CD4-positive, CD25-positive, alpha-beta regulatory T cell (primary cell): ENCODE results near the gene TOPAZ1. TPM values are rescaled to one million over a fixed set of nuclear protein-coding genes. Genes with fewer than 3 reads are reported as not detected.

Experiments used
- ATAC-seq, 2 donors: fragments of 150-1000 bp; cut with Tn5 transposase; one replicate each; pipeline ENCODE4 v1.10.0; 2021; ENCODE audit warnings: low read depth in 2 of 2, moderate number of reproducible peaks in 2 of 2, moderate library complexity in 1 of 2
- DNase-seq, 3 donors: peaks; one replicate each; pipeline versions ENCODE4 v3.0.0 to v3.0.0-alpha.2; 2012 to 2022; ENCODE audit warnings: mixed read lengths in 1 of 3
- H3K27ac ChIP-seq: one replicate; pipeline ENCODE4 v1.7.0; 2013; ENCODE audit warnings: mild to moderate bottlenecking, low read length; ENCODE audit not compliant: insufficient read depth, poor library complexity, severe bottlenecking
- H3K27me3 ChIP-seq: one replicate; pipeline ENCODE4 v1.7.0; 2013; ENCODE audit warnings: low read length; ENCODE audit not compliant: control insufficient read depth, insufficient read depth
- H3K36me3 ChIP-seq: one replicate; pipeline ENCODE4 v1.7.0; 2013; ENCODE audit warnings: mild to moderate bottlenecking, low read length, moderate library complexity; ENCODE audit not compliant: control insufficient read depth, insufficient read depth
- H3K4me1 ChIP-seq: 2 replicates; pipeline ENCODE4 v1.7.0; 2013; ENCODE audit warnings: mild to moderate bottlenecking, low read length; ENCODE audit not compliant: insufficient read depth, control insufficient read depth, poor library complexity, severe bottlenecking
- H3K4me3 ChIP-seq: one replicate; pipeline ENCODE4 v1.7.0; 2013; ENCODE audit warnings: low read depth, mild to moderate bottlenecking, low read length, moderate library complexity
- H3K9me3 ChIP-seq, 2 experiments: 1 replicate in 1 of 2; 2 replicates in 1 of 2; pipeline ENCODE4 v1.7.0; 2013; ENCODE audit warnings: low read length in 2 of 2, mild to moderate bottlenecking in 1 of 2, moderate library complexity in 1 of 2; ENCODE audit not compliant: control insufficient read depth in 2 of 2
- H3K27ac Mint-ChIP-seq, 3 donors: one replicate each; pipeline ENCODE4 v1.8.0; 2020 to 2022; ENCODE audit warnings: mild to moderate bottlenecking in 3 of 3, mixed read lengths in 3 of 3, moderate library complexity in 2 of 3
- H3K27me3 Mint-ChIP-seq: one replicate; pipeline ENCODE4 v1.8.0; 2022; ENCODE audit warnings: mild to moderate bottlenecking, mixed read lengths
- H3K36me3 Mint-ChIP-seq: one replicate; pipeline ENCODE4 v1.8.0; 2020; ENCODE audit warnings: mixed read lengths
- H3K4me1 Mint-ChIP-seq, 4 donors: one replicate each; pipeline ENCODE4 v1.8.0; 2020 to 2022; ENCODE audit warnings: mixed read lengths in 4 of 4, mild to moderate bottlenecking in 1 of 4
- H3K4me3 Mint-ChIP-seq, 4 donors: one replicate each; pipeline ENCODE4 v1.8.0; 2020 to 2022; ENCODE audit warnings: mild to moderate bottlenecking in 4 of 4, mixed read lengths in 4 of 4, moderate library complexity in 3 of 4
- H3K9me3 Mint-ChIP-seq, 7 donors: one replicate each; pipeline ENCODE4 v1.8.0; 2020 to 2022; ENCODE audit warnings: mixed read lengths in 7 of 7, mild to moderate bottlenecking in 3 of 7, moderate library complexity in 2 of 7
- polyA plus RNA-seq, 4 donors: library from polyadenylated mRNA; unstranded; fragments of 300-500 nt; fragmentation: Illumina TruSeq; gene quantifications; one replicate each; pipeline ENCODE4 v1.2.3, GENCODE V29; 2021
- total RNA-seq: library from RNA; stranded (reverse); gene quantifications from one replicate; pipeline ENCODE4 v1.2.3, GENCODE V29; 2022

TOPAZ1 gene
- total and polyA plus RNA-seq, 5 donors from 2014 or later = not detected

GRCh38 chr3:44284949-44285348 lies 43.3 kb downstream of the TOPAZ1 start:
- no peaks in the 10 kb centered on the region for H3K4me1 ChIP-seq
- no peaks in the 10 kb centered on the region for H3K9me3 ChIP-seq
- H3K4me3 ChIP-seq = no peak overlapping the region
- Mint-ChIP-seq H3K4me1 (no peaks in the 10 kb centered on the region), H3K4me3 (no peak overlapping the region), H3K27me3 (peaks cover 19% of the 10 kb centered on the region), H3K27ac (no peak overlapping the region), H3K9me3 (no peaks in the 10 kb centered on the region), H3K36me3 (no peaks in the 10 kb centered on the region)
- H3K27me3 ChIP-seq = peaks cover 8% of the 10 kb centered on the region
- H3K36me3 ChIP-seq = no peaks in the 10 kb centered on the region
- H3K27ac ChIP-seq = no peak overlapping the region
- ATAC-seq = no peak
- DNase-seq = no peak

DNA sequence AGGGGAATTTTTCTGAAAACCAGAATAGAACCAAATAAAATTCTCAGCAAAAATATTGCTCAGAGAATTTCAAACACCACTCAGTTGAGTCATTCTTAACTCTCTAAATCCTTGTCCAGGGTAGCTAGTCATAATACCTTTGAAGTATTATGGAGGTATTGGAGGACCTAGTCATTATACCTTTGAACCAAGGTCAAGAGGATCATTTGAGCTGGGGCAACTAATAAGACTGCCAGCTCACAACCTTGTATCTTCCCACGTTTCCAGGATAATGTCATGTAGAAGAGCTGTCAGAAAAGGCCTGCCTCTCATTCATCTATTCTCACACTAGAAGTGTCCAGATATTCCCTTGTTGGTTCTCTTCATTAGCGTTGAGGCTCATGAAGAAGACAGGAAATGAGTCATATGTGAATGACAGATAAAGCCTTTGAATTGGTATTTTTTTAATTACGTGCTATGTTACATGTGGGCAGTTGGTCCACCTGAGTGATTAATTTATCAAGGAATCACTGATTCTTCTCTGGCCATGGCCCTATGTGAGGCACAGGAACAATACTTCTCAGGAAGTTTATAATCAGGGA lies 48.3 kb downstream of the TOPAZ1 start:
- no peak for ATAC-seq
- no peaks in the 10 kb centered on the region for H3K4me1 Mint-ChIP-seq

DNA sequence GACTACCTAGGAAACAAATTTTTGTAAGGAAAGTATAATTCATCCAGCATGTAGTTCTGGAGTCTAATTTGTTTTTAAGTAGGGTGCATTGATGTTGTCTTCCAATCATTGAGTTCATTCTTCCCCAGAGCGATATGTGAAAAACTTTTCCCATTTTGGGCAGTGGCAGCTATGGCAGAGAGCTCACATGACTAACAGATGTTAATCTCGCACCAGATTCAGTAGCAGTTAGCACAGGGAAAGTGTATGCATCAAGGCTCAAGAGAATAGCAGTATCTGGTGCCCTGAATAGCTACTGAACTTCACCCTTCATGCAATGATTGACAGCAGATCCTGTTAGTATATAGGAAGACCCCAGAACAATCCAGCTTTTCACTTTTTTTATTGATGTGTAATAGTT lies 50.6 kb downstream of the TOPAZ1 start:
- DNase-seq = no peak
- Mint-ChIP-seq H3K27ac (no peak overlapping the region), H3K9me3 (peaks cover 0 to 6% (median 0%) of the 10 kb centered on the region in 7 donors), H3K36me3 (no peaks in the 10 kb centered on the region), H3K4me3 (no peak overlapping the region), H3K27me3 (peaks cover 33% of the 10 kb centered on the region), H3K4me1 (no peaks in the 10 kb centered on the region)
- H3K4me3 ChIP-seq = no peak overlapping the region
- no peak overlapping the region for H3K27ac ChIP-seq
- no peaks in the 10 kb centered on the region for H3K4me1 ChIP-seq
- no peak for ATAC-seq
- no peaks in the 10 kb centered on the region for H3K9me3 ChIP-seq
- H3K27me3 ChIP-seq = peaks cover 2% of the 10 kb centered on the region
- no peaks in the 10 kb centered on the region for H3K36me3 ChIP-seq

More for the DNA sequence above, 48.3 kb downstream of the TOPAZ1 start:
- Mint-ChIP-seq H3K27me3 (peaks cover 26% of the 10 kb centered on the region), H3K4me3 (no peak overlapping the region), H3K9me3 (peaks cover 0 to 5% (median 0%) of the 10 kb centered on the region in 7 donors), H3K36me3 (no peaks in the 10 kb centered on the region), H3K27ac (no peak overlapping the region)
- peaks cover 5% of the 10 kb centered on the region for H3K27me3 ChIP-seq
- H3K4me3 ChIP-seq = no peak overlapping the region
- H3K9me3 ChIP-seq = no peaks in the 10 kb centered on the region
- no peaks in the 10 kb centered on the region for H3K36me3 ChIP-seq
- no peaks in the 10 kb centered on the region for H3K4me1 ChIP-seq
- H3K27ac ChIP-seq = no peak overlapping the region
- no peak for DNase-seq

DNA sequence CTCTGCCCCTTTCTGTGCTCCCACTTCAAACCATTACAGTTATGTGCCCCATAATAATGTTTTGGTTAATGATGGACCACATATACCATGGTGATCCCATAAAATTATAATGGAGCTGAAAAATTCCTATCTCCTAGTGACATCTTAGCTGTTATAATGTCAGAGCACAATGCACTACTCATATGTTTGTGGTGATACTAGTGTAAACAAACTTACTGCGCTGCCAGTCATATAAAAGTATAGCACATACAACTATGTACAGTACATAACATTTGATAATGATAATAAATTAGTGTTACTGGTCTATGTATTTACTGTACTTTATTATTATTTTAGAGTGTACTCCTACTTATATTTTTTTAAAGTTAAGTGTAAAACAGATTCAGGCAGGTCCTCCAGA lies 51.3 kb downstream of the TOPAZ1 start:
- Mint-ChIP-seq H3K4me1 (no peaks in the 10 kb centered on the region), H3K36me3 (no peaks in the 10 kb centered on the region), H3K9me3 (peaks cover 0 to 6% (median 0%) of the 10 kb centered on the region in 7 donors), H3K4me3 (no peak overlapping the region), H3K27ac (no peak overlapping the region), H3K27me3 (peaks cover 36% of the 10 kb centered on the region)
- no peak for ATAC-seq
- no peaks in the 10 kb centered on the region for H3K36me3 ChIP-seq
- peaks cover 2% of the 10 kb centered on the region for H3K27me3 ChIP-seq
- no peak for DNase-seq
- no peak overlapping the region for H3K4me3 ChIP-seq
- H3K9me3 ChIP-seq = no peaks in the 10 kb centered on the region
- H3K4me1 ChIP-seq = no peaks in the 10 kb centered on the region
- no peak overlapping the region for H3K27ac ChIP-seq

DNA sequence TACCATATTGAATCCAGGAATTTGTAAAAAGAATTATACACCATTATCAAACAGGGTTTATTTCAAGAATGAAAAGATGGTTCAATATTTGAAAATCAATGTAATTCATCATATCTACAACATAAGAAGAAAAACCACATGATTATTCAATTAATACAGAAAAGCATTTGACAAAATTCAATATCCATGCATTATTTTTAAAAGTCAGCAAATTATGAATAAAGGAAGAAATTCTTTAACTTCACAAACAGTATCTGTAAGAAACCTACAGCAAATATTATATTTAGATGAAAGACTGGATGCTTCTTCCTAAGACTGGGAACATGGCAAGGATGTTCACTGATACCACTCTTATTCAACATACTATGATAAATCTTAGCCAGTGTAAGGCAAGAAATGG lies 55.6 kb downstream of the TOPAZ1 start:
- ATAC-seq = no peak
- H3K4me1 Mint-ChIP-seq = no peaks in the 10 kb centered on the region
- no peaks in the 10 kb centered on the region for H3K36me3 Mint-ChIP-seq
- H3K9me3 Mint-ChIP-seq = peaks cover 0 to 6% (median 0%) of the 10 kb centered on the region in 7 donors
- peaks cover 27% of the 10 kb centered on the region for H3K27me3 Mint-ChIP-seq
- H3K36me3 ChIP-seq = no peaks in the 10 kb centered on the region
- H3K4me3 ChIP-seq = no peak overlapping the region
- no peak overlapping the region for H3K4me3 Mint-ChIP-seq
- H3K27ac ChIP-seq = no peak overlapping the region
- no peaks in the 10 kb centered on the region for H3K9me3 ChIP-seq
- H3K27me3 ChIP-seq = peaks cover 2% of the 10 kb centered on the region
- DNase-seq = no peak
- no peaks in the 10 kb centered on the region for H3K4me1 ChIP-seq
- no peak overlapping the region for H3K27ac Mint-ChIP-seq

DNA sequence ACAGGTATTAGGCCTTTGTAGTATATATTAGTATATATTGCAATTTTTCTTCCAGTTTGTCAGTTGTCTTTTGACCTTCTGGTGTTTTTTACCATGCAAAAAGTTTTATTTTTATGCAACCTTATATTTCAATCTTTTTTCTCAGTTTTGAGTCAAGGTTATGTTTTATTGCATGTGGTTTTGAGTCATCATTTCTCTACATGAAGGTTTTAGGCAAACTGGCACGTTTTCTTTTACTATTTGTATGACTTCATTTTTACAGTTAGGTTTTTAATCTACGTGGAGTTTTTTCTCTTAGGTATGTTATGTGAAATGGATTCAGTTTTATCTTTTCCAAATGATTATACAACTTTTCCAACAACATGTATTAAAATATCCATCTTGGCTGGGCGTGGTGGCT lies 60.1 kb downstream of the TOPAZ1 start:
- no peaks in the 10 kb centered on the region for H3K27me3 ChIP-seq
- H3K4me3 ChIP-seq = no peak overlapping the region
- no peak for DNase-seq
- peak overlapping the region in 1 of 3 donors; percentile 5 for H3K27ac Mint-ChIP-seq
- H3K27ac ChIP-seq = no peak overlapping the region
- ATAC-seq = no peak
- no peaks in the 10 kb centered on the region for H3K36me3 Mint-ChIP-seq
- H3K9me3 Mint-ChIP-seq = no peaks in the 10 kb centered on the region
- H3K4me1 Mint-ChIP-seq = no peaks in the 10 kb centered on the region
- H3K4me3 Mint-ChIP-seq = no peak overlapping the region
- H3K4me1 ChIP-seq = no peaks in the 10 kb centered on the region
- peaks cover 24% of the 10 kb centered on the region for H3K27me3 Mint-ChIP-seq
- H3K36me3 ChIP-seq = no peaks in the 10 kb centered on the region
- no peaks in the 10 kb centered on the region for H3K9me3 ChIP-seq

DNA sequence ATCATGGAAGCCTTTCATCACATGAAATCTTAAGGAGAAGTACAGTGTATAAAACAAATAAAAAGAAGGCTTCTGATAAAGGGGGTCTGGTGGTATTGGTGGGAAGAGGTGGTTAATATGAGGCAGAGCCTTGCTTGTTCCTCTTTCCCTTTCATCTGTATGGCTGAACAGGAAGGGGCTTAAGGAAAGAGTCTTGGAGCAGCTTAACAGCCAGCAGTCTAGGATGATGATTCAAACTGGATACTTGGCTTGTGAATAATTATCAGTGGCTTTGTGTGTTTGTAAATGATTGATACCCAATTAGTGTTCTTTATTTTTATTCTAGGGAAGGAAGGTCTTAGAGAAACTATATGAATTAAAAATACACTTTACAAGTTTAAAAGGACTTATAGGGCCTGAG lies 67.8 kb downstream of the TOPAZ1 start:
- H3K36me3 ChIP-seq = no peaks in the 10 kb centered on the region
- no peaks in the 10 kb centered on the region for H3K9me3 ChIP-seq
- H3K27me3 Mint-ChIP-seq = peaks cover 17% of the 10 kb centered on the region
- no peak overlapping the region for H3K4me3 Mint-ChIP-seq
- H3K4me1 Mint-ChIP-seq = no peaks in the 10 kb centered on the region
- H3K27me3 ChIP-seq = no peaks in the 10 kb centered on the region
- H3K4me1 ChIP-seq = no peaks in the 10 kb centered on the region
- no peak overlapping the region for H3K27ac Mint-ChIP-seq
- H3K36me3 Mint-ChIP-seq = no peaks in the 10 kb centered on the region
- no peak overlapping the region for H3K27ac ChIP-seq
- H3K4me3 ChIP-seq = no peak overlapping the region
- ATAC-seq (no peak), DNase-seq (no peak)
- H3K9me3 Mint-ChIP-seq = no peaks in the 10 kb centered on the region

DNA sequence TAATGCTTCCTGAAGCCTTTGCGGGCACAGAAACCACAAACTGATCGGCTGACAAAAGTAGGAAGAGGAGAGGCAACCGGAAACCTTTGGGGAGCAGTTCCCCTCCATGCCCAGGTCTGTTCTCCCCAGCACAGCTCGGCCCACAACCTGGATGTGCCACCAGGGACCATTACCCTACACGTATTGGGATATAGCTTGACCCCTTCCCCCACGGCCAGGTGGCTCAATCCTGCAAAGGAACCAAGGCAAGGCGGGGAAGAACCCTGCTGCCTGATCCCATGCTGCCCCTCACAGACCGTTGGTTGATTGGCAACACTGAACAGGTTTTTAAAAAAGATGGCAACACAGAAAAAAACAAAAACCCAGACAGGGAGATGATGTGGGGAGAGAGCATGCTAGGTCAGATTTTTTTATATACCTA lies 77.2 kb downstream of the TOPAZ1 start:
- H3K4me3 ChIP-seq = no peak overlapping the region
- DNase-seq = no peak
- peaks cover 0 to 2% (median 0%) of the 10 kb centered on the region in 7 donors for H3K9me3 Mint-ChIP-seq
- ATAC-seq = no peak
- peaks cover 31% of the 10 kb centered on the region for H3K27me3 Mint-ChIP-seq
- no peaks in the 10 kb centered on the region for H3K4me1 ChIP-seq
- H3K27ac Mint-ChIP-seq = no peak overlapping the region
- no peaks in the 10 kb centered on the region for H3K36me3 Mint-ChIP-seq
- no peaks in the 10 kb centered on the region for H3K4me1 Mint-ChIP-seq
- peaks cover 3% of the 10 kb centered on the region for H3K27me3 ChIP-seq
- no peak overlapping the region for H3K27ac ChIP-seq
- no peaks in the 10 kb centered on the region for H3K9me3 ChIP-seq
- no peaks in the 10 kb centered on the region for H3K36me3 ChIP-seq
- no peak overlapping the region for H3K4me3 Mint-ChIP-seq
